Smooth muscle cell (in vitro differentiated cells): ENCODE results near the gene CRYBA2. TPM values are rescaled to one million over a fixed set of nuclear protein-coding genes. Genes with fewer than 3 reads are reported as not detected.

Source experiments
- DNase-seq: peaks from one replicate; lab custom pipeline; 2025; ENCODE audit not compliant: unreplicated experiment; lab: John Stamatoyannopoulos, UW
- H2AFZ ChIP-seq: fragments of 200-600 bp; sonication (generic); 2 replicates; pipeline ENCODE4 v1.6.0; 2016; ENCODE audit warnings: antibody characterized with exemption, low read depth, mild to moderate bottlenecking
- H3F3A ChIP-seq: fragments of 200-600 bp; sonication (generic); 2 replicates; pipeline ENCODE4 v1.6.0; 2017; ENCODE audit warnings: antibody characterized with exemption, low read depth
- H3K27ac ChIP-seq: fragments of 200-600 bp; sonication (generic); 2 replicates; pipeline ENCODE4 v1.5.1; 2016; ENCODE audit warnings: low read depth, mild to moderate bottlenecking
- H3K27me3 ChIP-seq: fragments of 200-600 bp; sonication (generic); 2 replicates; pipeline ENCODE4 v1.6.1; 2016; ENCODE audit warnings: low read depth, mild to moderate bottlenecking
- H3K36me3 ChIP-seq: fragments of 200-600 bp; sonication (generic); 2 replicates; pipeline ENCODE4 v1.5.1; 2016; ENCODE audit warnings: low read depth
- H3K4me1 ChIP-seq: fragments of 200-600 bp; sonication (generic); 2 replicates; pipeline ENCODE4 v1.5.1; 2016; ENCODE audit warnings: low read depth
- H3K4me2 ChIP-seq: fragments of 200-600 bp; sonication (generic); 2 replicates; pipeline ENCODE4 v1.6.0; 2016; ENCODE audit warnings: mild to moderate bottlenecking
- H3K4me3 ChIP-seq: fragments of 200-600 bp; sonication (generic); 2 replicates; pipeline ENCODE4 v1.5.1; 2016; ENCODE audit warnings: mild to moderate bottlenecking
- H3K79me2 ChIP-seq: fragments of 200-600 bp; sonication (generic); 2 replicates; pipeline ENCODE4 v1.6.0; 2016; ENCODE audit warnings: low read depth, mild to moderate bottlenecking
- H3K9ac ChIP-seq: fragments of 200-600 bp; sonication (generic); 2 replicates; pipeline ENCODE4 v1.6.0; 2016; ENCODE audit warnings: low read depth
- H3K9me3 ChIP-seq: fragments of 200-600 bp; sonication (generic); replicated peaks from 2 replicates; pipeline ENCODE4 v1.5.1; 2016; ENCODE audit warnings: low read depth
- H4K20me1 ChIP-seq: fragments of 200-600 bp; sonication (generic); 2 replicates; pipeline ENCODE4 v1.6.0; 2016; ENCODE audit warnings: low read depth
- WGBS: methylation state at CpG from one replicate; pipeline ENCODE4 v1.1.7; 2016; ENCODE audit warnings: low lambda C conversion rate; 5-methylcytosine and 5-hydroxymethylcytosine counted together
- polyA plus RNA-seq: library from polyadenylated mRNA; unstranded; fragments of >200 nt; fragmentation: Nextera tagmentation; extraction: Ambion mirVana; gene quantifications from 2 replicates; pipeline ENCODE4 v1.2.1, GENCODE V29; 2016
- total RNA-seq: library from RNA; depleted of rRNA; stranded (reverse); fragments of >200 nt; gene quantifications from 2 replicates; pipeline ENCODE4 v1.2.3, GENCODE V29; 2014
- TF ChIP-seq, protein P1 (sequence below): fragments of 200-600 bp; sonication (generic); IDR thresholded peaks from 2 replicates; pipeline ENCODE4 v1.5.1; 2017; ENCODE audit warnings: borderline replicate concordance, mild to moderate bottlenecking, antibody characterized with exemption; ENCODE audit not compliant: insufficient read depth, poor library complexity, severe bottlenecking

The CRYBA2 gene
- total and polyA plus RNA-seq, 2 experiments from 2014 or later = not detected

DNA sequence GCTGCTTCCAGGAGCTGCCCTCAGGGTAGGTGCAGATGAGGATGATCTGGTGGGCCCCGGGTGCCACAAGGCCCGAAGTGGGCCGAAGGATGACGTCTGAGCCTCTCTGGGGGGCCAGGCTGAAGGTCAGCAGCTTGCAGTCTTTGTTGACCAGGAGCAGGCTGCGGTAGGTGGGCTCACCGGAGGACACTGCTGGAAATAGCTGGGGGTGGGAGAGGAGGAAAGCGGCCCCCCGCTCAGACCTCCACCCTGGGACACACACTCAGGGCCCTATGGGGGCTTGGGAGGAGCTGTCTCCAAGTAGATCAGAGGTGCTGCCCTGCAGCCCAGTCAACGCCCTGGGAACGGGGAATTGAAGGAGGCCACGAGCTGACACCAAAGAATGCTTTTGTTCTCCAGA, 30.8 kb upstream of the CRYBA2 start:
- no peak overlapping the region for H3K4me2 ChIP-seq
- TF ChIP-seq, protein P1, sequence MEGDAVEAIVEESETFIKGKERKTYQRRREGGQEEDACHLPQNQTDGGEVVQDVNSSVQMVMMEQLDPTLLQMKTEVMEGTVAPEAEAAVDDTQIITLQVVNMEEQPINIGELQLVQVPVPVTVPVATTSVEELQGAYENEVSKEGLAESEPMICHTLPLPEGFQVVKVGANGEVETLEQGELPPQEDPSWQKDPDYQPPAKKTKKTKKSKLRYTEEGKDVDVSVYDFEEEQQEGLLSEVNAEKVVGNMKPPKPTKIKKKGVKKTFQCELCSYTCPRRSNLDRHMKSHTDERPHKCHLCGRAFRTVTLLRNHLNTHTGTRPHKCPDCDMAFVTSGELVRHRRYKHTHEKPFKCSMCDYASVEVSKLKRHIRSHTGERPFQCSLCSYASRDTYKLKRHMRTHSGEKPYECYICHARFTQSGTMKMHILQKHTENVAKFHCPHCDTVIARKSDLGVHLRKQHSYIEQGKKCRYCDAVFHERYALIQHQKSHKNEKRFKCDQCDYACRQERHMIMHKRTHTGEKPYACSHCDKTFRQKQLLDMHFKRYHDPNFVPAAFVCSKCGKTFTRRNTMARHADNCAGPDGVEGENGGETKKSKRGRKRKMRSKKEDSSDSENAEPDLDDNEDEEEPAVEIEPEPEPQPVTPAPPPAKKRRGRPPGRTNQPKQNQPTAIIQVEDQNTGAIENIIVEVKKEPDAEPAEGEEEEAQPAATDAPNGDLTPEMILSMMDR = no peak
- WGBS = 74% methylated on average over 11 of the region's 11 CpGs

DNA sequence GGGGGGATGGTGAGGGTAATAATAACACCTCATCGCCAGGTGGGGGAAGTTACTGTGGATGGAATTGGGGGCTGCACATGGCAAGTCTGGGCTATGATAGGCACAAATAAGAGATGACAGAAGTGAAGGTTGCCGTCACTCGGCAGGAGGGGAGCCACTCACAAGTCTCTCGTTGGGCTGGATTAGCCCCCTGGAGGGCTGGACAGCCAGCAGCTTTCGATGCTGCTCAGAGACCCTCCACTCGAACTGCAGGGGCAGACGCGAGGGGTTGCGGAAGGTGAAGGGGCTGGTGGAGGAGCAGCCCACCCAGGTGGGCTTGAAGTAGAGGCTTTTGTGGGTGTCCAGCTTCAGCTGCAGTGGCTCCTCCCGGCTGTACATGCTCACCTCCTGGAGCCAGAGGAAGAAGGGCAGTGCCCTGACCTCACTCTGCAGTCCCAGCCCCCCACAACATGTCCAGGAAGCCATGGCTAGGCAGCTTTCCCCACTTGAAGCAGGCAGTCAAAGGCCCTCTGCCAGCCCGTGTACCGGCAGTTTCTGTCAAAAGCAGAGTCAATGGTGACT, 29.9 kb upstream of the CRYBA2 start:
- H3K79me2 ChIP-seq = no peaks in the 10 kb centered on the region
- H3F3A ChIP-seq = no peaks in the 10 kb centered on the region
- H3K9ac ChIP-seq = no peak overlapping the region
- no peaks in the 10 kb centered on the region for H4K20me1 ChIP-seq
- no peaks in the 10 kb centered on the region for H3K36me3 ChIP-seq
- peaks cover 31% of the 10 kb centered on the region for H3K27me3 ChIP-seq
- no peak overlapping the region for H3K27ac ChIP-seq
- TF ChIP-seq, protein P1 = no peak
- H3K9me3 ChIP-seq = no peaks in the 10 kb centered on the region
- H3K4me3 ChIP-seq = no peak overlapping the region
- H2AFZ ChIP-seq = no peak overlapping the region
- 89% methylated on average over 12 of the region's 12 CpGs for WGBS
- H3K4me1 ChIP-seq = no peaks in the 10 kb centered on the region
- no peak overlapping the region for H3K4me2 ChIP-seq
- DNase-seq = no peak

More for the DNA sequence above, 30.8 kb upstream of the CRYBA2 start:
- Histone ChIP-seq H3K9ac (no peak overlapping the region), H2AFZ (no peak overlapping the region), H3K4me1 (no peaks in the 10 kb centered on the region), H3K36me3 (no peaks in the 10 kb centered on the region), H3K4me3 (no peak overlapping the region), H3K9me3 (no peaks in the 10 kb centered on the region), H3K27ac (no peak overlapping the region), H3F3A (no peaks in the 10 kb centered on the region), H4K20me1 (no peaks in the 10 kb centered on the region), H3K27me3 (peaks cover 31% of the 10 kb centered on the region), H3K79me2 (no peaks in the 10 kb centered on the region)
- DNase-seq = no peak

DNA sequence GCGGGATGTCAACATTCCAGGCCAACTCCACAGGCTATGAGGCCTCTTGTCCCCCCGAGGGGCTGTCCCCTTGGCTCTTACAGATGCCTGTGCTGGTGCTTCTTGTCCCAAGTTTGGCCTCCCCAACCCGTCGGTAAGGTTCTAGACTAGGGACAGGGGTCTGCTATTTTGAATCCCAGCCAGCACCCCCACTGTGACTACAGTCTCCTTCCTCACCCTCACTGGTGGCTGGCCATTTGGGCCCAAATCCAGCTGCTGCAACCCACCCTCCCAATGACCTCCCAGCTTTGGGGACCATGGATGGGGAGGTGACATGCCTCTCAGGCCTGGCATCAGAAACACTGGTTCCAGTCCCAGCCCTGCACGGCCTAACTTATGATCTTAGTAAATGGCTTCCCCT, 29.4 kb upstream of the CRYBA2 start:
- Histone ChIP-seq H3K4me3 (no peak overlapping the region), H3K36me3 (no peaks in the 10 kb centered on the region), H3F3A (no peaks in the 10 kb centered on the region), H2AFZ (no peak overlapping the region), H3K27me3 (peaks cover 36% of the 10 kb centered on the region), H3K4me2 (no peak overlapping the region), H3K79me2 (no peaks in the 10 kb centered on the region), H4K20me1 (no peaks in the 10 kb centered on the region), H3K27ac (no peak overlapping the region), H3K9me3 (no peaks in the 10 kb centered on the region), H3K9ac (no peak overlapping the region), H3K4me1 (no peaks in the 10 kb centered on the region)
- TF ChIP-seq, protein P1 = no peak
- WGBS = 93% methylated on average over 5 of the region's 5 CpGs
- DNase-seq = no peak

DNA sequence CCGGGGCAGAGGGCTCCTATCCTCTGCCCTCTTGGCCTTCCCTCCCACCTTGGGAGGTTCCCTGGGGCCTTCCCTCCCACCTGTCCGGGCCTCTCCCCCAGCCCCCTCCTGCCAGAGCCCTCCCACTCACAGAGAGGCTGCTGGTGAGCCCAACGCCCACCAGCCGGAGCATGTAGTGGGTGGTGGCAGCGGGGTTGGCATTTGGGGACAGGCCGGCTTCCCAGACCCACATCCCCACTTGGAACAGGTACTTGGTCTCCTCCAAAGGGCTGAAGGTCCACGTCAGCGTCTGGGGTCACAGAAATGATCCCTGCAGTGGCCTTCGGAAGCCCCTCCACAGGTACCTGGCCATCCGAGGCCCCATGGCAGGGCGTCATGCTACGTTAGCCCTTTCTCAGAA, 28.8 kb upstream of the CRYBA2 start:
- no peak for DNase-seq

More for the DNA sequence above, 28.8 kb upstream of the CRYBA2 start:
- Histone ChIP-seq H3K36me3 (no peaks in the 10 kb centered on the region), H3K4me2 (no peak overlapping the region), H3K9me3 (no peaks in the 10 kb centered on the region), H3K27ac (no peak overlapping the region), H3K27me3 (peaks cover 31% of the 10 kb centered on the region), H3F3A (no peaks in the 10 kb centered on the region), H3K9ac (no peak overlapping the region), H2AFZ (no peak overlapping the region), H3K4me1 (no peaks in the 10 kb centered on the region), H3K79me2 (no peaks in the 10 kb centered on the region), H4K20me1 (no peaks in the 10 kb centered on the region), H3K4me3 (no peak overlapping the region)
- TF ChIP-seq, protein P1 = no peak
- 90% methylated on average over 12 of the region's 12 CpGs for WGBS
